T-helper 2 cell treated with Interferon-gamma antibody and Interleukin-4, amounts not matched to agents 100 ng/mL and 5 ng/mL, for 36 hours (primary cell): Measurements from ENCODE around the gene SBF1. TPM values are rescaled to one million over a fixed set of nuclear protein-coding genes. Genes with fewer than 3 reads are reported as not detected.
"Not testable (repeated sequence)": the region's sequence is repeated elsewhere in the genome, so short reads cannot be mapped to it uniquely, and the experiment has no call there.

ENCODE experiments used
- intact Hi-C: fragments of 100-400 bp; cut with micrococcal nuclease; formaldehyde crosslinking; loops from one replicate; pipeline ENCODE4 v1.15.1; 2023
- total RNA-seq: library from RNA; stranded (reverse); gene quantifications from 2 replicates; pipeline ENCODE4 v1.2.3, GENCODE V29; 2022

Gene SBF1, protein sequence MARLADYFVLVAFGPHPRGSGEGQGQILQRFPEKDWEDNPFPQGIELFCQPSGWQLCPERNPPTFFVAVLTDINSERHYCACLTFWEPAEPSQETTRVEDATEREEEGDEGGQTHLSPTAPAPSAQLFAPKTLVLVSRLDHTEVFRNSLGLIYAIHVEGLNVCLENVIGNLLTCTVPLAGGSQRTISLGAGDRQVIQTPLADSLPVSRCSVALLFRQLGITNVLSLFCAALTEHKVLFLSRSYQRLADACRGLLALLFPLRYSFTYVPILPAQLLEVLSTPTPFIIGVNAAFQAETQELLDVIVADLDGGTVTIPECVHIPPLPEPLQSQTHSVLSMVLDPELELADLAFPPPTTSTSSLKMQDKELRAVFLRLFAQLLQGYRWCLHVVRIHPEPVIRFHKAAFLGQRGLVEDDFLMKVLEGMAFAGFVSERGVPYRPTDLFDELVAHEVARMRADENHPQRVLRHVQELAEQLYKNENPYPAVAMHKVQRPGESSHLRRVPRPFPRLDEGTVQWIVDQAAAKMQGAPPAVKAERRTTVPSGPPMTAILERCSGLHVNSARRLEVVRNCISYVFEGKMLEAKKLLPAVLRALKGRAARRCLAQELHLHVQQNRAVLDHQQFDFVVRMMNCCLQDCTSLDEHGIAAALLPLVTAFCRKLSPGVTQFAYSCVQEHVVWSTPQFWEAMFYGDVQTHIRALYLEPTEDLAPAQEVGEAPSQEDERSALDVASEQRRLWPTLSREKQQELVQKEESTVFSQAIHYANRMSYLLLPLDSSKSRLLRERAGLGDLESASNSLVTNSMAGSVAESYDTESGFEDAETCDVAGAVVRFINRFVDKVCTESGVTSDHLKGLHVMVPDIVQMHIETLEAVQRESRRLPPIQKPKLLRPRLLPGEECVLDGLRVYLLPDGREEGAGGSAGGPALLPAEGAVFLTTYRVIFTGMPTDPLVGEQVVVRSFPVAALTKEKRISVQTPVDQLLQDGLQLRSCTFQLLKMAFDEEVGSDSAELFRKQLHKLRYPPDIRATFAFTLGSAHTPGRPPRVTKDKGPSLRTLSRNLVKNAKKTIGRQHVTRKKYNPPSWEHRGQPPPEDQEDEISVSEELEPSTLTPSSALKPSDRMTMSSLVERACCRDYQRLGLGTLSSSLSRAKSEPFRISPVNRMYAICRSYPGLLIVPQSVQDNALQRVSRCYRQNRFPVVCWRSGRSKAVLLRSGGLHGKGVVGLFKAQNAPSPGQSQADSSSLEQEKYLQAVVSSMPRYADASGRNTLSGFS (N-terminal part only)
- total RNA-seq, result 150 and 152 TPM in 2 replicates

DNA sequence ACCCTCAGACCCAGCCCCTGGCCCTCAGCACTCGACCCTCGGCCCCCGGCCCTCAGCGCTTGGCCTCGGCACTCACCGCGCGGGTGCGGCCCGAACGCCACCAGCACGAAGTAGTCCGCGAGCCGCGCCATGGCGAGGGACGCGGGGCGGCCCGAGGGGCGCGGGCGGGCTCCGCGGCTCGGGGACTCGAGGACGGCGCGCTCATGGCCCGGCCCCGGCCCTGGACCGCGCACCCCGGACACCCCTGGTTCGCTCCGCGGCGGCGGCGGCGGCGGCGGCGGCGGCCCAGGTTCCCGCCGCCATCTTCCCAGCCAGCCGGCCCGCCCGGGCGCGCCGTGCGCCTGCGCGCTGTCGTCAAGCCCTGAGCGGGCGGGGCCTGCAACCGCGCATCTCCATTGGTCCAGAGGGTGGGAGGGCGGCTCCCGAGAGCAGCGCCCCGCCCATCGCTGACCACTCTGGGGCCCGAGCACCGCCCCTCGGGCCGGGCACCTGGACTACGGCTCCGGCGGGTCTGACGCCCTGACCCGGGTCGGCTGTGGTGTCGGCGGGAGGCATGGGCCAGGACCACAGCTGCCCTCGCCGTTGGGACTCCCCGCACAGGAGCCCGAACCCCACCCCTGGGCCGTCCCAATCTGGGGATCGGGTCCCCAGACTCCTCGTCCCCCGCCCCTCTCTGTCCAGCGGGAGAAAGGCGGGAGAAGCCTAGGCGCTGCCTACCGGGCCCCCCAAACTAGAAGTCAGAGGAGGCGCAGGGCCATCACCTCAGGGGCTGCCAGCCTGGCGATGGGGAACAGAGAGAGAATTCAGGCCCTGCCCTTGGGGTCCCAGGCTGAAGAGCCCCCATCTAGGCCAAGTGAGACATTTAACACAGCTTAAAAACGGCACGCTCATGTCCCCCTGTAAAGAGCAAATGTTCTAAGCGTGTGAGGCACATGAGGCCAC, at the start of gene SBF1:
Gene SBF1, minus strand, starts transcription at position 326 of the 942 bp plus-strand sequence. Its CDS starts 195 bp downstream, at position 131.
- intact Hi-C loops, result loop anchor here (2.0 to 5.0 kb wide), 2 partner anchors 34 to 133 kb away; partner anchors contain the start of genes NCAPH2 and PPP6R2

DNA sequence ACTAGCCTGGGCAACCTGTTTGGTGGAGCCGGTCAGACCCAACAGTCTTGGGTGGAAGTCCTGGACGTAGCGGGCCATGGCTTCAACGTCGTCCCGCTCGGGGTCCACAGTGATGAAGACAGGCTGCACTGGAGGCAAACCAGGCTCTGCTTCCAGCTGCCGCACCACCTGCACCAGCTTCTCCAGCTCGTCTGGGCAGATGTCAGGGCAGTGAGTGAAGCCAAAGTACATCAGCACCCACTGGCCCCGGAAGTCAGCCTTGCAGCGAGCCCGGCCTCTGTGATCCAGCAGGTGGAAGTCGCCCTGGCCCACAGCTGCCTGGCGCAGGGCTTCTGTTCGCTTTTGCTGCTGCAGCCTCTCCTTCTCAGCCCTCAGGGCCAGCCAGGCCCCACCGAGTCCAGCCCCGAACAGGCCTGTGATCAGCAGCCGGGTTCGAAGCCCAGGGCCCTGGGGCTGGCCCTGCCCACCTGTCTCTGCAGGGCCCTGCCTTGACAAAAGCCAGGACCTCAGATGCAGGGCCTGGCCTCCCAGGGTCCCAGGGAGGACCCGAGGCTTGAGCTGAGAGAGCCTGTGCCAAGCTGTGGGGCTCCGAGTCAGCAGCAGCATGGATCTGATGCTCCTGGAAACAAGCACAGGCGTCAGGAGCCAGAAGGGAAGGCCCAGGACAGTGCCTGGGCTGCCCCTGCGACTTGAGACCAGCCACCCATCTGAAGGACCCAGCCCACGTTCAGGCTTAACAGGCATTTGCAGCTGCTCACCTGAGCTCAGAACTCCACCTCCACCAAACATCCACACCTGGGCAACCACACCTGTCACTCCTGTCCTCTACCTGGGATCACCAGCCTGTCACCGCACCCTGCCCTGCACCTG, 49.2 kb upstream of the SBF1 start:
- intact Hi-C loops, result loop anchor here (2.0 kb wide), 1 partner anchor 97 kb away; no protein-coding TSS in a partner anchor

DNA sequence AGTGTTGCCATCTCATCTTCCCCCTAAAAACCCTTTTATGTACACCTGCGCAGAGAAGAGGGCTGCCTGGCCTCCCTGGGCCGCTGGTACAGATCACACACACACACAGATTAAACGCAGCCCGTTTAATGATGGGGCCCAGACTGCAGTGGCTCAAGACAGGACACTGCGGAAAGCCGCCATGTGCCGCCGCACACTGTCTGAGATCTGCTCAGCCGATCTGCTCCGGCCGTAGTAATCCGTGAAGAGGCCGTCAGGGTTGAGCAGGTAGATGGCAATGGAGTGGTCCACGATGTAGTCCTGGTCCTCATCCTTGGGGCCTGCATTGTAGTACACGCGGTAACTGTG, 48.6 kb upstream of the SBF1 start:
- intact Hi-C loops, result no loop called here

DNA sequence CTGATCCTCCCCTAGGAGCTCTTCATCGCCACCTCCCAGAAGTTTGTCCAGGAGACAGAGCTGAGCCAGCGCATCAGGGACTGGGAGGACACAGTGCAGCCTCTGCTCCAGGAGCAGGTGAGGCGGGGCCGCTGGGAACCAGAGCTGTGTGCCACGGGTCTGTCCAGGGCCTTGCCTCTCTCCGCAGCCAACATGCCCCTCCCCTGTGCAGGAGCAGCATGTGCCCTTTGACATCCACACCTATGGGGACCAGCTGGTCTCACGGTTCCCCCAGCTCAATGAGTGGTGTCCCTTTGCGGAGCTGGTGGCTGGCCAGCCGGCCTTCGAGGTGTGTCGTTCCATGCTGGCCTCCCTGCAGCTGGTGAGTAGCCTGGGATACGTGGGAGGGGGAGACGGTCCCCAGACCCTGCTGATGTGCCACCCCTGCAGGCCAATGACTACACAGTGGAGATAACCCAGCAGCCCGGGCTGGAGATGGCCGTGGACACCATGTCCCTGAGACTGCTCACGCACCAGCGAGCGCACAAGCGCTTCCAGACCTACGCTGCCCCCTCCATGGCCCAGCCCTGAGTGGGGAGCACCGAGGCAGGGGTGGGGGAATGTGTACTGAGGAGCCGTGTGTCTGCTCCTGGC, 48.1 kb upstream of the SBF1 start:
- intact Hi-C loops, result no loop called here

DNA sequence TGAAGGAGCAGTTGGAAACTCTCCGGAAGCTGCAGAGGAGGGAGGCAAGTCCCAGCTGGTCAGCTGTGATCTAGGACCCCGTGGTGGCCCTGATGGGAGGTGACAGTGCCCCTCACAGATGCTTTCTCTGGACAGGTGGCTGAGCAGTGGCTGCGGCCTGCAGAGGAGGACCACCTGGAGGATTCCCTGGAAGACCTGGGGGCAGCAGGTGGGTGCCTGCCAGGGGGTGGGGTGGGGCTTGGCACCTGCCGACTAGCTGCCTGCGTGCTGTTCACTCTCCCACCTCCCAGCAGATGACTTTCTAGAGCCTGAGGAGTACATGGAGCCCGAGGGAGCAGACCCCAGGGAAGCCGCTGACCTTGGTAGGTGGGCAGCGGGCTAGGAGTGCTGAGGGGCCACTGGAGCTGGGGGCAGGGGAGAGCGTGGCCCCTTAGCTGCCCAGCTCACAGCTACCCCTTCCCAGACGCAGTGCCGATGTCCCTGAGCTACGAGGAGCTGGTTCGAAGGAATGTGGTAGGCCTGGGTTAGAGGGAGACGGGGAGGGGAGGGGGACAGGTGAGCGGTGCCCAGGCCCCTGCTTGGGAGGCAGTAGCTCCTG, 47.5 kb upstream of the SBF1 start:
- intact Hi-C loops, result no loop called here

DNA sequence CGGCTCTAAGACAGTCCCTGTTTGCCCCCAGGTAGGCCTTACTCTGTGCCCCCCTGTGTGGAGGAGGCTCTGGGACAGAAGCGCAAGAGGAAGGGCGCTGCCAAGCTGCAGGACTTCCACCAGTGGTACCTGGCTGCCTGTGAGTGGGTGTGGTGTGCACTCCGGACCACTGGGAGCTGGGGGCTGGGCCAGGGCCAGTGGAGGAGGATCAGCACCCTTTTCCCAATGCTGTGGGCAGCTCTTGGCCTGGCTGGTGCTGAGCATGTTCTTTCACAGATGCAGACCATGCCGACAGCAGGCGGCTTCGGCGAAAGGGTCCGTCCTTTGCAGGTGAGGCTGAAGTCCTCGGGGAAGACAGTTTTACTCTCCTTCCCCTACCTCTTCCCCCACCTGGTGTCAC, 46.9 kb upstream of the SBF1 start:
- intact Hi-C loops, result no loop called here

DNA sequence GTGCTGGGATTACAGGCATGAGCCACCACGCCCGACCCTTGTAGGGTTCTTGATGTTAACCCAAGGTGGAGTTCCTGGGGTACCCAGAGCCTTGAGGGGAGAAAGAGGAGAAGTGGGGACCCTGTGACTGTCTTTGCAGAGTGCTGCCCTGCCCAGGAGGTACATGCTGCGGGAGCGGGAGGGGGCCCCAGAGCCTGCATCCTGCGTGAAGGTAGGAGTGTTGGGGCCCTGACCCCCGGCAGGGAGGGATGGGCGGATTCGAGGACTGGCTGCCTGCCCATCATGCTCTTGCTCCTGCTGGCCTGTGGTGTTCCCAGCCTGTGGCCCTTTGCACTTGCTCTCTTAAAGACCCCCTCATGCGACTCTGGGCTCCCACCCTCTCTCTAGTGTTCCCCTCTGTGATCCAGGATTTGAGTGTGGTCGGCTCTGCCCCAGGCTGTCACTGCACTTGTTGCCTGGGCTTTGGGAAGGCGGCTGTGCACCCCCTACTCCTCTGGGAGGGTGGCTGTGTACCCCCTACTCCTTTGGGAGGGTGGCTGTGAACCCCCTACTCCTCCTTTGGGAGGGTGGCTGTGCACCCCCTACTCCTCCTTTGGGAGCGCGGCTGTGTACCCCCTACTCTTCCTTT, 46.1 kb upstream of the SBF1 start:
- intact Hi-C loops, result no loop called here

DNA sequence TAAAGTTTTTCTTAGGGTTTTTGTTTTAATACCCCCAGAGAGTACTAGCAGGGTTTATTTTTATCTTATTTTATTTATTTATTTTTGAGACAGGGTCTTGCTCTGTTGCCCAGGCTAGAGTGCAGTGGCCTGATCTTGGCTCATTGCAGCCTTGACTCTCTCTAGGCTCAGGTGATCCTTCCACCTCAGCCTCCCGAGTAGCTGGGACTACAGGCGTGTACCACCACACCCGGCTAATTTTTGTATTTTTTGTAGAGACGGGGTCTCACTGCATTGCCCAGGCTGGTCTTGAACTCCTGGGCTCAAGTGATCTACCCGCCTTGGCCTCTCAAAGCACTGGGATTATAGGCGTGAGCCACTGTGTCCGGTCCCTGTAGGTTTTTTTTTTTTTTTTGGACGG, 45.3 kb upstream of the SBF1 start:
- intact Hi-C loops, result not testable (repeated sequence)

DNA sequence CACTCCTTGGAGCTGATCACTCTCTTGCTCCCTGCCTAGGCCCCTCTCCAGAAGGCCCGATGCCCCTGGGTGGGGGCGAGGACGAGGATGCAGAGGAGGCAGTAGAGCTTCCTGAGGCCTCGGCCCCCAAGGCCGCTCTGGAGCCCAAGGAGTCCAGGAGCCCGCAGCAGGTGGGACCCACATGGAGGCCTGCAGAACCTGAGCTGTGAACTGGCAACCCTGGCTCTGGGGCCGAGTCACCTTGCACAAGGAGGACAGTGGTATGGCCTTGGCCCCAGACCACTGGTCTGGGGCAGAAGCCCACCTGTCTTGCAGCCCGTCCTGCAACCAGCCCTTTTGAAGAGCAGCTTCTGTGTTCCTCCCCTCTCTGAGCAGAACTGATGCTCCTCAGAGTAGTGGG, 44.3 kb upstream of the SBF1 start:
- intact Hi-C loops, result no loop called here

DNA sequence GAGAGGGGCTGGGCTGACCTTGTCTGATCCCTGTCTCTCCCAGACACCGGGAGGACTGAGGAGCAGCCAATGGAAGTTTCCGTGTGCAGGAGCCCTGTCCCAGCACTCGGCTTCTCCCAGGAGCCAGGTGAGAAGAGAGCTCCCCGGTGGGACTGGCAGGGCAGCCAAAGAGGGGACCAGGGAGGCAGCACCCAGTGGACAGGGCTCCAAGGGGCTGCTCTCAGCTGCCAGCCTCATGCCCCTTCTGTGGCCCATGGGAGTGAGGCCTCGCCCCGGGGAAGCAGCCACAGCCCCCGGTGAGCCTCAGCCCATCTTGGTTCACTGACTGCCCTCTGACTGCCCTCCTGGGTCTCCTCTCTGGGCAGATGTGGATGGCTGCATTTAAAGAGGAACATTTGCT, 43.8 kb upstream of the SBF1 start:
- intact Hi-C loops, result no loop called here

DNA sequence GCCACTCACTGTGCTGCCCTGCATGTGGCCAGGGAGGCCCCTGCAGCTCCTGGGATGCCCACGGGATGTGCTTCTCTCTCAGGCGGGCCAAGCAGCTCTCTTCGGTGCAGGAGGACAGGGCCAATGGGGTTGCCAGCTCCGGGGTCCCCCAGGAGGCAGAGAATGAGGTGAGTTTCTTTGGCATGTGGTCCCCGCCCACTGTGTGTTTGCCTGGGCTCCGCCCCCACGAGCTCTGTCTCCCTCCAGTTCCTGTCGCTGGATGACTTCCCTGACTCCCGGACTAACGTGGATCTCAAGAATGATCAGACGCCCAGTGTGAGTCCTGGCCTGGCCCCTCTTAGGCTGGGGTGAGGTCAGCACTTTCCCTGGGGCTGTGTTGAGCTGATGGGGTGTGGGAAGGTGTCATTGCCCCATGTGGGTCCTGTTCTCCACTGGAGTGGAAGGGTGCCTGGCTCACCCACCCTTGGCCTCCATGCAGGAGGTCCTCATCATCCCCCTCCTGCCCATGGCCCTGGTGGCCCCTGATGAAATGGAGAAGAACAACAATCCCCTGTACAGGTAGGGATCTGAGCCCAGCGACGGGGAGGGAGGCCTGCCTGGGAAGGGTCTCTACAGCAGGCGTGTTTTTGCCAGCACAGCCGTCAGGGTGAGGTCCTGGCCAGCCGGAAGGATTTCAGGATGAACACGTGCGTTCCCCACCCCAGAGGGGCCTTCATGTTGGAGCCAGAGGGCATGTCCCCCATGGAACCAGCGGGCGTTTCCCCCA, 42.8 kb upstream of the SBF1 start:
- intact Hi-C loops, result no loop called here

DNA sequence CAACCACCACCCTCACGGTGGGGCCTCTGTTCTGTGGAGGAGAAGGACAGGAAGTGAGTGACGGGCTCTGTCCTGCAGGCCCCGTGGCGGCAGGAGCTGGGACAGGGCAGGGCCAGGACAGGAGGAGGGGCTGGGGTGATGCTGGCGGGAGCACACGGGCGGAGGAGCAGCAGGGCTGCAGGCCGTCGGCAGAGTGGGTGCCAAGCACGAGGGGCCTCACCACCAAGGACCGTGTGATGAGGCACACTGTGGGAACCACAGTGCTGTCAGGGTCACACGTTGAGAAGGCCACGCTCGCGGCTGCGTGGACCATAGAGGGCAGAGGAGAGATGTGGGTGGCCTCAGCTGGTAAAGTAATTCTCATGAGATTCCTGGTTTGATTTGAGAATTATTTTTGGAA, 42.1 kb upstream of the SBF1 start:
- intact Hi-C loops, result no loop called here

DNA sequence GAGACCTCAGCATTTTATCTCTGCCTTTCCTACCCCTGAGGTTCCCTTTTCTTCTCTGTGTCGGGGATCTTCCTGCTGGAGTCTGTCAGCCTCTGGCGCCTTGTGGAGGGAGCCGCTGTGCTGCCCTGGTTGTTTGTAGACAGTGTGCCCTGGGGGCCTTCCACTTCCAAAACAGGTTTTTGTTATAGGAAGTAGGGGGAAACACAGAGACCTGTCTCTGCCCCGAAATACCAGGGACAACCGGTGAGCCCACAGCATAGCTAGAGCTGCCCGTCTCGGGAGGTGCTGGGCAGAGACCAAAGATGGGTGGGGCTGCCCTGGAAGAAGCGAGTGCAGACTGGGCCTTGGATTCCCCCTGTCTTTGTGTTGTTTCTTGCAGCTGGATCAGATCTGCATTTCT, 41.2 kb upstream of the SBF1 start:
- intact Hi-C loops, result no loop called here

DNA sequence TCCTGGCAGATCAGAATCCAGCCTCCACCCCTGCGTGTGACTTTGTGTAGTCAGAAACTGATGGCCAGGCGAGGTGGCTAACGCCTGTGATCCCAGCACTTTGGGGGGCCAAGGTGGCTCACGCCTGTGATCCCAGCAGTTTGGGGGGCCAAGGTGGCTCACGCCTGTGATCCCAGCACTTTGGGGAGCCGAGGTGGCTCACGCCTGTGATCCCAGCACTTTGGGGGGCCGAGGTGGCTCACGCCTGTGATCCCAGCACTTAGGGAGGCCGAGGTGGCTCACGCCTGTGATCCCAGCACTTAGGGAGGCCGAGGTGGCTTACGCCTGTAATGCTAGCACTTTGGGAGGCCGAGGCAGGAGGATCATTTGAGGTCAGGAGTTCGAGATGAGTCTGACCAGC, 38.3 kb upstream of the SBF1 start:
- intact Hi-C loops, result no loop called here

DNA sequence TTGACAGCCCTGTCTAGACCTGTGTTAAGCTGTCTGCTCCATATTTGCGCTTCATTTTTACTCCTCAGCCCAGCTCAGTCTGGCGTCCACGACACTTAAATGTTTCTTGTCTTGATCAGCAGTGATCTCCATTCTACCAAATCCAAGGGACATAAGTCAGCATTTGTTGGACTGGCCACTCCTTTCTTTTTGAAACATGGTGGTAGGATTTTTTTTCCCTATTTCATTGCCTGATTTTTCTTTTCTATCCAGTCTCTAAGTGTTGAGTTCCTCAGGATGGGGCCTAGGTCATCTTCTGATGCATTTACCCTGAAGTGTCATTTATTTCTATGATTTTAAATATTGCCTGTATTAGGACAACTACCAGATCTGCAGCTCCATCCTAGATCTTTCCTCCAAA, 34.1 kb upstream of the SBF1 start:
- intact Hi-C loops, result loop anchor here (1.0 to 2.0 kb wide), 6 partner anchors 16 to 167 kb away; partner anchors contain the start of genes ARSA, SBF1, SCO2 and SYCE3

DNA sequence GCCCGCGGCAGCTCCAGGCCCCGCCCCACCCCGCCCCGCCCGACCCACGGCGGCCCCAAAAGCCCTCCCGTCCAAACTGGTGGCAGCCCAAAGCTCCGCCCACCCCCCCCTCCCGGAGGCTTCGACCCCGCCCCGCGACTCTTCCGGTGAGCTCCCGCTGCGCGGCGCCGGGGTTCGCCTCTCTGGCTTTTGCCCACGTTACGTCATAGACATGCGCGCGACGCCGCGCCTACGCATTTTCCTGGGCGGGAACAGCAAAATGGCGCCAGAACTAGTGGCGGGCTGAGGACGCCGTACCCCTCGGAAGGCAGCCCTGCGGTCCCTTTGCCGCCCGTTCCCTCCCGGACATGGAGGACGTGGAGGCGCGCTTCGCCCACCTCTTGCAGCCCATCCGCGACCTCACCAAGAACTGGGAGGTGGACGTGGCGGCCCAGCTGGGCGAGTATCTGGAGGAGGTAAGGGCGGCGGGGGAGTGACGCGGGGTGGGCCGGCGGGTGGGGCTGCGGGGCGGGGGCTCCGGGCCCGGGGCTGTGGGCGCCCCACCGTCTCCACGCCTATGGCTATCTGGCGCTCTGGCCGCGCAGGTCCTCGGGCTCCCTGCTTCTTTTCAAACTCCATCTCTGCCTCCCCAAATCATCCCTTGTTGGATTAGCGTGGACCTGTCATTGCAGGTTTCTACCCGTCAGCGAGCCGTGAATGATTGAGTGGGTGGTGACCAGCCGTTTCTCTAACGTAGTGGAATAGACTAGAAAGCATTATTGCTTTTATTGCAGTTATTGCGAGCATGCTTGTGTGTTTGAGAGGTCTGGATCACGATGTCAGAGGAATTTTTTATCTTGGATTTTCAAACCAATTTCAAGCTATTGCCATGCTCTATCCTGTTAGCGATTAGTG, 33.4 kb upstream of the SBF1 start, which contains the start of gene NCAPH2:
Gene NCAPH2, plus strand, starts transcription at position 234 of the 894 bp plus-strand sequence. Its CDS starts 114 bp downstream, at position 348.
- intact Hi-C loops, result loop anchor here (1.0 to 2.0 kb wide), 6 partner anchors 17 to 166 kb away; partner anchors contain the start of genes ARSA, SBF1, SCO2 and SYCE3
